ENCODE results near the gene SYT17. TPM values are rescaled to one million over a fixed set of nuclear protein-coding genes. Genes with fewer than 3 reads are reported as not detected.

The SYT17 gene
- total RNA-seq, 1 donor from 2014 or later: not detected

- TF ChIP-seq CTCF (IDR thresholded peaks at IDR 0.05): no peak
- no peaks in the 10 kb centered on the region for H3K36me3 Mint-ChIP-seq (ENCODE audit: unreplicated experiment)
- no peak overlapping the region for H3K4me3 Mint-ChIP-seq (ENCODE audit: unreplicated experiment)
- no peaks in the 10 kb centered on the region for H3K27me3 Mint-ChIP-seq (ENCODE audit: unreplicated experiment)
- H3K27ac Mint-ChIP-seq (ENCODE audit: unreplicated experiment): no peak overlapping the region
- no peaks in the 10 kb centered on the region for H3K4me1 Mint-ChIP-seq (ENCODE audit: unreplicated experiment)
- no peaks in the 10 kb centered on the region for H3K9me3 Mint-ChIP-seq (ENCODE audit: unreplicated experiment)
- DNase-seq (ENCODE audit: extremely low spot score, unreplicated experiment): no peak
Measured at GRCh38 chr16:19290860-19291259, 122.8 kb downstream of the SYT17 start.

DNA sequence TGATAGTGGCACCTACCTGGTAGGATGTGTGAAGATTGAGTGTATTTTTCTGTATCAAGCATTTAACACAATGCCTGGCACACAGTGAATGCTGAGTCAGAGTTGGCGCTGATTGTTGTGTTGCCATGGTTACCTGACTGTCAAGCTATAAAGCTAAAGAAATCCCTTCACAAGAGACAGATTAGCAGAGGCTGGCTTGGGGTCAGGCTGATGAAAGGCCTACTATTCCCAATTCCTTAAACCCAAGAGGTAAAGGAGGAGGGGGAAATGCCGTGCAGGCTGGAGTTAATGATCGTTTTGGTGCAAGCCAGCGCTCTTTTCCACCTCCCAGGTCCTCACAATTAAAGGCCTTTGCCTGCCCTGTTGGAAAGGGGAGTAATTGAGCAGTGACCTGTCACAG, 123.4 kb downstream of the SYT17 start:
- Mint-ChIP-seq H3K36me3 (ENCODE audit: unreplicated experiment) (no peaks in the 10 kb centered on the region), H3K27ac (ENCODE audit: unreplicated experiment) (no peak overlapping the region), H3K9me3 (ENCODE audit: unreplicated experiment) (no peaks in the 10 kb centered on the region), H3K4me3 (ENCODE audit: unreplicated experiment) (no peak overlapping the region), H3K27me3 (ENCODE audit: unreplicated experiment) (no peaks in the 10 kb centered on the region), H3K4me1 (ENCODE audit: unreplicated experiment) (no peaks in the 10 kb centered on the region)
- no peak for DNase-seq (ENCODE audit: extremely low spot score, unreplicated experiment)
- no peak for TF ChIP-seq CTCF (IDR thresholded peaks at IDR 0.05)

- Mint-ChIP-seq H3K9me3 (ENCODE audit: unreplicated experiment) (no peaks in the 10 kb centered on the region), H3K27ac (ENCODE audit: unreplicated experiment) (no peak overlapping the region), H3K4me3 (ENCODE audit: unreplicated experiment) (no peak overlapping the region), H3K27me3 (ENCODE audit: unreplicated experiment) (no peaks in the 10 kb centered on the region), H3K36me3 (ENCODE audit: unreplicated experiment) (no peaks in the 10 kb centered on the region), H3K4me1 (ENCODE audit: unreplicated experiment) (no peaks in the 10 kb centered on the region)
- no peak for DNase-seq (ENCODE audit: extremely low spot score, unreplicated experiment)
- no peak for TF ChIP-seq CTCF (IDR thresholded peaks at IDR 0.05)
Measured at GRCh38 chr16:19292186-19292585, 124.1 kb downstream of the SYT17 start.

DNA sequence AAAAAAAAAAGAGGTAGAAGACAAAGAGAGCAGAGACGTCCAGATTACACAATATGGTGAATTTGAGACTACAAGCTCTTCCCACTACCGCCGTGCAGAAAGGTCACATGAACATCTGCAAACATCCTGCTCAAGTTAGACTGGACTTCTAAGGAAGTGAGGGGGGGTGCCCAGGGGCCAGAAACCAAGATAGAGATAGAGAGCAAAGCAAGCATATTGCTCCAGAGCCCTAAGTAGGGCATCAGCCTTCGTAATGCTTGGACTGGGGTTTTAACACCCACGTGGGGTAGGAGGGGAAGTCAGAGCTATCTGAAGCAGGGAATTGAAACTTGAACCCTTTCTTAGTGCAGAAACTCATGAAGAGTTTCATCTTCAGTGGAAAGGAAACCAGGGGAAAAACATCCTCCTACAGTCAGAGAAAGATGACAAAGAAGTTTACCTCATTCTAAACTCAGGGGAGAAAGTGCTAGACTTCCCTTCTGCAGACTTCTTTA, 126.2 kb downstream of the SYT17 start:
- Mint-ChIP-seq H3K27me3 (ENCODE audit: unreplicated experiment) (no peaks in the 10 kb centered on the region), H3K4me3 (ENCODE audit: unreplicated experiment) (no peak overlapping the region), H3K36me3 (ENCODE audit: unreplicated experiment) (no peaks in the 10 kb centered on the region), H3K9me3 (ENCODE audit: unreplicated experiment) (no peaks in the 10 kb centered on the region), H3K4me1 (ENCODE audit: unreplicated experiment) (no peaks in the 10 kb centered on the region), H3K27ac (ENCODE audit: unreplicated experiment) (no peak overlapping the region)
- DNase-seq (ENCODE audit: extremely low spot score, unreplicated experiment): no peak
- TF ChIP-seq CTCF (IDR thresholded peaks at IDR 0.05): no peak

GRCh38 chr16:19295393-19295792, 127.4 kb downstream of the SYT17 start:
- TF ChIP-seq CTCF (IDR thresholded peaks at IDR 0.05): no peak
- no peaks in the 10 kb centered on the region for H3K36me3 Mint-ChIP-seq (ENCODE audit: unreplicated experiment)
- no peaks in the 10 kb centered on the region for H3K27me3 Mint-ChIP-seq (ENCODE audit: unreplicated experiment)
- no peak for DNase-seq (ENCODE audit: extremely low spot score, unreplicated experiment)
- no peak overlapping the region for H3K27ac Mint-ChIP-seq (ENCODE audit: unreplicated experiment)
- H3K4me1 Mint-ChIP-seq (ENCODE audit: unreplicated experiment): no peaks in the 10 kb centered on the region
- no peak overlapping the region for H3K4me3 Mint-ChIP-seq (ENCODE audit: unreplicated experiment)
- no peaks in the 10 kb centered on the region for H3K9me3 Mint-ChIP-seq (ENCODE audit: unreplicated experiment)

Data from osteocyte (in vitro differentiated cells).